HEK293 (cell line): Measurements from ENCODE around the gene EIF3F.

Experiments
- CTCF ChIP-seq: fragments of 450-650 bp; formaldehyde crosslinking; IDR thresholded peaks from 2 replicates; pipeline ENCODE4 v1.5.1; 2016; ENCODE audit warnings: missing biosample characterization, missing genetic modification characterization
- PRDM2 ChIP-seq: fragments of 450-650 bp; formaldehyde crosslinking; IDR thresholded peaks from 2 replicates; pipeline ENCODE4 v1.5.1; 2016; ENCODE audit warnings: missing biosample characterization, missing genetic modification characterization, borderline replicate concordance
- WT1 ChIP-seq: fragments of 450-650 bp; formaldehyde crosslinking; IDR thresholded peaks from 2 replicates; pipeline ENCODE4 v1.5.1; 2016; ENCODE audit warnings: missing biosample characterization, missing genetic modification characterization
- YY2 ChIP-seq: fragments of 450-650 bp; formaldehyde crosslinking; IDR thresholded peaks from 2 replicates; pipeline ENCODE4 v1.5.1; 2016; ENCODE audit warnings: missing biosample characterization, missing genetic modification characterization
- ZFP3 ChIP-seq: fragments of 450-650 bp; formaldehyde crosslinking; IDR thresholded peaks from 2 replicates; pipeline ENCODE4 v1.5.1; 2016; ENCODE audit warnings: low read depth, missing biosample characterization, missing genetic modification characterization
- ZNF10 ChIP-seq: fragments of 450-650 bp; formaldehyde crosslinking; IDR thresholded peaks from 2 replicates; pipeline ENCODE4 v1.5.1; 2017; ENCODE audit warnings: missing biosample characterization, missing genetic modification characterization
- ZNF274 ChIP-seq, 2 experiments: fragments of 200-500 bp in 1 of 2; fragments of 450-650 bp in 1 of 2; sonication (Bioruptor generic) in 1 of 2; formaldehyde crosslinking in 1 of 2; IDR thresholded peaks; 2 replicates each; pipeline versions ENCODE4 v1.5.1 to v1.6.1; 2014 to 2016; ENCODE audit warnings: borderline replicate concordance in 1 of 2, inconsistent platforms in 1 of 2, low read length in 1 of 2, missing biosample characterization in 1 of 2, missing genetic modification characterization in 1 of 2
- ZNF302 ChIP-seq: fragments of 450-650 bp; formaldehyde crosslinking; IDR thresholded peaks from 2 replicates; pipeline ENCODE4 v1.5.1; 2016; ENCODE audit warnings: missing biosample characterization, missing genetic modification characterization, low read depth
- ZNF473 ChIP-seq: fragments of 450-650 bp; formaldehyde crosslinking; IDR thresholded peaks from 2 replicates; pipeline ENCODE4 v1.5.1; 2017; ENCODE audit warnings: missing biosample characterization, missing genetic modification characterization

- TF ChIP-seq YY2 (no peak), CTCF (tag by site-specific recombination) (no peak), PRDM2 (tag by site-specific recombination) (no peak), ZNF302 (tag by site-specific recombination) (no peak), ZFP3 (tag by site-specific recombination) (no peak), ZNF10 (tag by site-specific recombination) (no peak), ZNF274 (IDR thresholded peaks at IDR 0.05; ENCODE audit: low read length) (no peak), ZNF274 (tag by site-specific recombination; IDR thresholded peaks at IDR 0.05; ENCODE audit: borderline replicate concordance) (no peak), WT1 (tag by site-specific recombination) (no peak), ZNF473 (tag by site-specific recombination) (no peak)
Observed at GRCh38 chr11:8021920-8022319, 34.8 kb downstream of the EIF3F start.
